Epithelial cell of esophagus (primary cell): ENCODE results near the gene ETV4.
"Not testable (repeated sequence)": the region's sequence is repeated elsewhere in the genome, so short reads cannot be mapped to it uniquely, and the experiment has no call there.

ENCODE experiments used
- DNase-seq: peaks from one replicate; pipeline ENCODE4 v3.0.0; 2010; ENCODE audit warnings: low read depth
- H3K4me3 ChIP-seq: 2 replicates; pipeline ENCODE4 v1.5.1; 2011; ENCODE audit warnings: mild to moderate bottlenecking, low read length, control low read depth
- TF ChIP-seq, protein P1 (sequence below): IDR thresholded peaks from 2 replicates; pipeline ENCODE4 v1.5.1; 2011; ENCODE audit warnings: low read depth, mild to moderate bottlenecking, low read length, control low read depth, inconsistent platforms; ENCODE audit not compliant: insufficient read depth; ENCODE audit errors: missing control alignments

ETV4 gene

DNA sequence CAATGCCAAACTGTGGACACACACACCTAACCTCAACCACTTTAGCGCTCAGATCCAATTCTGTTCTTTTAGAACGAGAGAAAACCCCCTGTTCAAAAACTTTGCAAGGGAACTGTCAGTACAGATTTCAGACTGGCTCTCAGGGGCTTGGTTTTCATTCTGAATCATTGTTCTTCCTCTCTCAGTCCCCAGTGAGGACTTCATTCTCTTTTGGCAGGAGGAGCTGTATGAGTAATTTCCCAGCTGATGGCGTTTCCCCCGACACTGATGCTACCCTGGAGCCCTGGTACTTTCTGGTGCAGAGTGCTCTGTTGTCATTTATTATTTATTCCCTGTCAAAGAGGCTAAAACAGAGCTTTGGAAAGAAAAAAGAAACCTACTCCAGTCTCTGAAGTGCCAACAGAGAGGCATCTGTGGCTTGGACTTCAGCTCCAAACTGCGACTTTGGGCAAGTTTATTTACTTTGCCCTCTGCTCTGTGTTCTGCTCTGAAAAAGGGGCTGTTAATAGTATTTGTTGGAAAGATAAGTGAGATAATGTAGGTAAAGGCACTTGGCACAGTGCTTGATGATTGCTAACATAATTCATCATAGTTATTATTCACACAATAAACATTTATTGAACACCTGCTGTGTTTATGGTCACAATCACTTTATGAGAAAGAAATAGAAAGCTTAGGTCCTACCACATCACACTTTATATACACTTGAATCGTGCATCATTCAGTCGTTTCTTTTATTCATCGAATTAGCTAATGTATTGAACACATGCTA is 28.3 kb downstream of the ETV4 start:
- TF ChIP-seq, protein P1, sequence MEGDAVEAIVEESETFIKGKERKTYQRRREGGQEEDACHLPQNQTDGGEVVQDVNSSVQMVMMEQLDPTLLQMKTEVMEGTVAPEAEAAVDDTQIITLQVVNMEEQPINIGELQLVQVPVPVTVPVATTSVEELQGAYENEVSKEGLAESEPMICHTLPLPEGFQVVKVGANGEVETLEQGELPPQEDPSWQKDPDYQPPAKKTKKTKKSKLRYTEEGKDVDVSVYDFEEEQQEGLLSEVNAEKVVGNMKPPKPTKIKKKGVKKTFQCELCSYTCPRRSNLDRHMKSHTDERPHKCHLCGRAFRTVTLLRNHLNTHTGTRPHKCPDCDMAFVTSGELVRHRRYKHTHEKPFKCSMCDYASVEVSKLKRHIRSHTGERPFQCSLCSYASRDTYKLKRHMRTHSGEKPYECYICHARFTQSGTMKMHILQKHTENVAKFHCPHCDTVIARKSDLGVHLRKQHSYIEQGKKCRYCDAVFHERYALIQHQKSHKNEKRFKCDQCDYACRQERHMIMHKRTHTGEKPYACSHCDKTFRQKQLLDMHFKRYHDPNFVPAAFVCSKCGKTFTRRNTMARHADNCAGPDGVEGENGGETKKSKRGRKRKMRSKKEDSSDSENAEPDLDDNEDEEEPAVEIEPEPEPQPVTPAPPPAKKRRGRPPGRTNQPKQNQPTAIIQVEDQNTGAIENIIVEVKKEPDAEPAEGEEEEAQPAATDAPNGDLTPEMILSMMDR = no peak
- H3K4me3 ChIP-seq = no peak overlapping the region
- no peak for DNase-seq

DNA sequence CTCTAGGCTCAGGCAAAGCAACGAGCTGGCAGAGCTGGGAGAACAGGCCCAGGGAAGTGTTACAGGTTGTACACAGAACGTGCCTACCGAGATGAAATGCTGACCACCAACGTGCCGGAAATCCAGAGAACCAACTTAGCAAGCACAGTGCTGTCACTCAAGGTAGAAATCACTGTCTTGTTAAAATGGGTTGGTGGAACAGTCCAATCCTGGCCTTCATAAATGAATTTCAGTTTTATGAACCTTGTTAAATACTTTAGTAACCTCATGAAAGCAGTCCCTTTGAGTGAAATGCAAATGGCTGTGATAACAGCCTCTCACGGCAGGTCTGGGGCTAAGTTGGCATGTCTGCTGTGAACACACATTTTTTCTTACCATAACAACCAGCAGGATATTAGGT is 29.0 kb downstream of the ETV4 start:
- TF ChIP-seq, protein P1 = no peak
- no peak overlapping the region for H3K4me3 ChIP-seq
- DNase-seq = no peak

DNA sequence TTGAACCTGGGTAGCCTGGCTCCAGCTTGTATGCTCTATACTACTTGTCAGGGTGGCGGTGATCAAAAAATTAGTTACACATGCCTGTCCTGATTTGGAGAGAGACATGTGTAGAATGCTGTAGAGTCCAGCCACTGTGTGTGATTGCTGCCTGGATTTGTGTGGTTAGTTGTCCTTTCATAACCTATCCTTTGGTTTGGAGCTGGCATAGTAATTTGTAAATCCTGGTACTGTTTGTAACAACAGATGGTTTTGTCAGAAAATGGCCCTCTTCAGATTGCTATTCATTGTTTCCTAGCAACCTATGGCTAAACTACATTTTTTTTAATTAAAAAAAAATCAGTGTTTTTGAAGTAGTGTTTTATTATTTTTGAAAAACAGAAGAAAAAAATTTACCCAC is 30.5 kb downstream of the ETV4 start:
- DNase-seq = no peak
- TF ChIP-seq, protein P1 = no peak
- no peak overlapping the region for H3K4me3 ChIP-seq

DNA sequence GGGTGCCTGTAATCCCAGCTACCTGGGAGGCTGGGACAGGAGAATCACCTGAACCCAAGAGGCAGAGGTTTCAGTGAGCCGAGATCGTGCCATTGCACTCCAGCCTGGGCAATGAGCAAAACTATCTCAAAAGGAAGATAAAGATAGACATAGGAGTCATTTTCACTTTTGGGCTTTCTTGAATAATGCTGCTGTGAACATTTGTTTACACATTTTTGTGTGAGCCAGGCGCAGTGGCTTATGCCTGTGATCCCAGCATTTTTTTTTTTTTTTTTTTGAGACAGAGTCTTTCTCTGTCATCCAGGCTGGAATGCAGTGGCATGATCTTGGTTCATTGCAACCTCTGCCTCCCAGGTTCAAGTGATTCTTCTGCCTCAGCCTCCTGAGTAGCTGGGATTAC is 34.9 kb downstream of the ETV4 start:
- DNase-seq, H3K4me3 ChIP-seq: not testable (repeated sequence)

DNA sequence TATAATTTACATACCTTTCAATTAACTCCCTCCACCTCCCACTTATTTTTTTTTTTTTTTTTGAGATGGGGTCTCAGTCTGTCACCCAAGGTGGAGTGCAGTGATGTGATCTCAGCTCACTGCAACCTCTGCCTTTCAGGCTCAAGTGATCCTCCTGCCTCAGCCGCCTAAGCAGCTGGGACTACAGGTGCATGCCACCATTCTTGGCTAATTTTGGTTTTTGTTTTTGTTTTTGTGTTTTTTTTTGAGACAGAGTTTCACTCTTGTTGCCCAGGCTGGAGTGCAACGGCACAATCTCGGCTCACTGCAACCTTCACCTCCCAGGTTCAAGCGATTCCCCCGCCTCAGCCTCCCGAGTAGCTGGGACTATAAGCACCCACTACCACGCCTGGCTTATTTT is 36.7 kb downstream of the ETV4 start:
- H3K4me3 ChIP-seq, DNase-seq: not testable (repeated sequence)

DNA sequence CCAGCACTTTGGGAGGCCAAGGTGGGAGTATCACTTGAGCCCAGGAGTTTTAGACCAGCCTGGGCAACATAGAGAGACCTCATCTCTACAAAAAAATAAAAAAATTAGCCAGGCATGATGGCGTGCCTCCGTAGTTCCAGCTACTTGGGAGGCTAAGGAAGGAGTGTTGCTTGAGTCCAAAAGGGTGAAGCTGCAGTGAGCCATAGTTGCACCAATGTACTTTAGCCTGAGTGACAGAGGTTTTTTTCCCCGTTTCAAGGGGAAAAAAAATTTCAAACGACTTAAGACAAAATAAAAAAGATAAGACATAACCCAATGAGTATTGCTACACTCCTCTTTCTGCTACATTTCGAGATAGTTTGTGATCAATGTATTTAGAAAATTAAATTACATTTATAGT is 55.5 kb downstream of the ETV4 start:
- H3K4me3 ChIP-seq = no peak overlapping the region
- TF ChIP-seq, protein P1 = no peak
- no peak for DNase-seq

DNA sequence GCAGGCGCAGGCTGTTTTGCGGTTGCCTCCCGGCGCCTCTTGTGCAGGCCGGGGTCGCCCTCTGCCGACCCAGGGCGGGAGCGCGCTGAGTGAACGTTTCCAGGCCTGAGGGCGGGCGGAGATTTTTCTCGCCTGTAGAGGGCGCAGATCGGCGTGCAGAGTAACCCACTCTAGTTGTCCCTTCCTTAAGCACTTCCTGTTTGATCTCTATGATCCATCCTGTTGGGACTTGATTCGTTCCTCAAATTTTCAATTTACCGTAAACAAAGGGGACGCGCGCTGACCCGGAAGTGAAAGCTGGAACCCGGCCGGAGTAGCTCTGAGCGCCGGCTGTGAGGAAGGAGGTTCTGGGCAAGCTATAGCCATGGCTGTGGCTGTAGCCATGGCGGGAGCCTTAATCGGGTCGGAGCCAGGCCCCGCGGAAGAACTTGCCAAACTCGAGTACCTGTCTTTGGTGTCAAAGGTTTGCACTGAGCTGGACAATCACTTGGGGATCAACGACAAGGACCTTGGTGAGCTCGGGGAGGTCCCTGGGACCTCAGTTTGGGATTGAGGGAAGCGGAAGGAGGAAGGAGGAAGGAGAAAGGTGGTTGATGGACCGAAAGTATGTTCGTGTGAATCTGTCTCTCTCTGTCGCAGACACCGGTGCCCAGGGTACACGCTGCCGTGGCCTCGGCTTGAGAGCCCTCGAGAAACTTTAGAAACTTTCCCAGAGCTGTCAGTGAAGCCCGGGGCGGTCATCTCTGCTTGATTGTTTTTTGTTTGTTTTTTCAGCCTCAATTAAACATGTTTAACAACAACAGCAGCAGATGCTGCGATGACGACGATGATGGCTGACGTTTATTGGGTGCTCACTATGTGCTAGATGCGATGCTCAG is 62.2 kb downstream of the ETV4 start, which contains the start of gene DHX8:
DHX8 (plus strand) TSS at position 302 of the 878 bp plus-strand sequence; CDS start at position 365, 63 bp downstream.
- peak within 1 kb of the TSS; percentile 98 for H3K4me3 ChIP-seq
- DNase-seq = peak; percentile 98
- TF ChIP-seq, protein P1 = peak; percentile 100
